HPDE6-E6E7 (cell line): ENCODE results near the gene LCN15.
A peak's percentile ranks its signal among the peaks of the same experiment; 100 is the strongest.
"Not testable (repeated sequence)": the region's sequence is repeated elsewhere in the genome, so short reads cannot be mapped to it uniquely, and the experiment has no call there.

ENCODE experiments used
- DNase-seq: peaks from one replicate; pipeline ENCODE4 v3.0.0; 2011; ENCODE audit warnings: missing footprints; ENCODE audit errors: extremely low spot score

The LCN15 gene

DNA sequence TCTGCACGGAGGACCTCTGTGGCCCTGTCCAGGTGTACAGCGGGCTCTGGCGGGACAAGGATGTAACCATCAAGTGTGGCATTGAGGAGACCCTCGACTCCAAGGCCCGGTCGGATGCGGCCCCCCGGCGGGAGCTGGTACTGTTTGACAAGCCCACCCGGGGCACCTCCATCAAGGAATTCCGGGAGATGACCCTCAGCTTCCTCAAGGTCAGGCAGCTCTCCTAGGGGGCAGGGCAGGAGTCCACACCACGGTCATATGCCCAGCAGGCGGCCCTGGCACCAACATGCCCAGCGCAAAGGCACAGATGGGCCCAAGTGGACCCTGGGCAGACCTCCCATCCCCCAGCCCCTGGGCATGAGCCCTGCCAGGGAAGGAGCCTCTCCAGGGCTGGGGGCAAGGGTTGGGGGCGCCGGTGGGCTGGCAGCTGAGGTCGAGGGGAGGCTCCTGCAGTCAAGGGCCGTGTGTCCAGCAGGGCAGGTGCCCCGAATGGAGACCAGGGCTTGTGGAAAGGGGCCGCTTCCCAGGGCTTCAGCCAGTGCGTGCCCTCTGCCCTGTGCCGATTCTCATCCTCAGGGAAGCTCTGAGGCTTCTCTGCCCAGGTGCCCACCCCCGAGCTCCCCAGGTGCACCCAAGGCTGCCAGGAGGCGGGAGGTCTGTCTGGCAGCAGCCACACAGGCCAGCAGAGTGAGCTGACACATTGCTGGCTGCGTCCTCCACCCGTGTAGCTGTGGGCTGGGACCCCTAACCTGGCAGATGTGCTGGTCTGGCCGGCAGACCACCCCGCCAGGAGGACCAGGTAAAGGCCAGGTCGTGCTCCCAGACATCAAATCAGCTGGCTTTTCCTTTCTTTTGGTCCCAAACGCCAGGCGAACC, 42.0 kb downstream of the LCN15 start:
- DNase-seq: no peak

DNA sequence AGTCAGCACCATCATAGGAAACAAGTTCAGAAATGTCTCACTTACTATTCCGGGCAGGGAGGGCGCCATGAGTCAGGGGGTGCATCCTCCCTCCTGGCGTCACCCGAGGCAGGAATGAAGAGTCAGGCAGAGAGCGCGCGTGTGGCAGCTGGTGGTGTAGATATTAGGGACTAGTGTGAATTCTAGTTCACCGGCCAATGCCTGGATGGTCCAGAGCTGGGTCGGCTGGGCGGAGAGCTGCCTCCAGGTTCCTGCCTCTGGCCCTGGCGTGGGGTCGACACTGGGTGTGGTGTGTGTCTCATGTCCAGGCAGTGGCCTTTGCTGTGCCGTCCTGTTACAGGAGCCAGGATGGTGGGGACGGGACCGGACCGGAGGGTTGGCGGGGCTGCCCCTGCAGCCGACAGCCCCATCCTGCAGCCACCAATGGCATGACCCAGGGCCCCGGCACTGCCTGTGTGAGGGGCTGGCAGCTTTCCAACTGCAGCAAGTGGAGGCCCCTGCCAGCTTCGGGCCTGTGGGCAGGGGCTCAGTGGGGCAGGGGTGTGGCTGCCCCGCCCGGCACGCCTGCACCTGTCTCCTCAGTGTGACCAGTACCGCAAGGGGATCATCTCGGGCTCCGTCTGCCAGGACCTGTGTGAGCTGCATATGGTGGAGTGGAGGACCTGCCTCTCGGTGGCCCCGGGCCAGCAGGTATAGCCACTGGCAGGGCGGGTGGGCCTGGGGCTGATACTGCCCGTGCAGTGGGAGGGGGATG, 42.8 kb downstream of the LCN15 start:
- peak; percentile 90 for DNase-seq

DNA sequence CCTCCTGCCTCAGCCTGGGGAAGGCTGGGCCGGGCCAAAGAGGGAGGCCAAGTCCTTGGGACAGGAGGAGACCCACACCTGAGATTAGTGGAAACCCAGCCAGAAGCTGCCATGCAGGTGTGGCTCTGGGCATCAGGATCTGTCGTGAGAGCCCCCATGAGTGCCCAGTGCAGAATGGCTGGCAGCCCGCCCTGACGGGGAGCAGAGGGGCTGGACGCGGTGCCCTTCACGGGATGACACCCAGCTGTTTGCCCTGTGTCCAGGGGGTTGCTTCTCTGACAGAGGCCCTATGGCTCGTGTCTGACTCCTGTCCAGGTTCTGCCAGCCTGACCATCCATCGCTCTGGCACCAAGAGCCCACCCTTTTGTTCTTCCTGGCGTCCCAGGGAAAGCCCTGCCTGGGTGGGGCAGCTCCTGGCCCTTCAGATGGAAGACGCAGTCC, 43.4 kb downstream of the LCN15 start:
- no peak for DNase-seq

DNA sequence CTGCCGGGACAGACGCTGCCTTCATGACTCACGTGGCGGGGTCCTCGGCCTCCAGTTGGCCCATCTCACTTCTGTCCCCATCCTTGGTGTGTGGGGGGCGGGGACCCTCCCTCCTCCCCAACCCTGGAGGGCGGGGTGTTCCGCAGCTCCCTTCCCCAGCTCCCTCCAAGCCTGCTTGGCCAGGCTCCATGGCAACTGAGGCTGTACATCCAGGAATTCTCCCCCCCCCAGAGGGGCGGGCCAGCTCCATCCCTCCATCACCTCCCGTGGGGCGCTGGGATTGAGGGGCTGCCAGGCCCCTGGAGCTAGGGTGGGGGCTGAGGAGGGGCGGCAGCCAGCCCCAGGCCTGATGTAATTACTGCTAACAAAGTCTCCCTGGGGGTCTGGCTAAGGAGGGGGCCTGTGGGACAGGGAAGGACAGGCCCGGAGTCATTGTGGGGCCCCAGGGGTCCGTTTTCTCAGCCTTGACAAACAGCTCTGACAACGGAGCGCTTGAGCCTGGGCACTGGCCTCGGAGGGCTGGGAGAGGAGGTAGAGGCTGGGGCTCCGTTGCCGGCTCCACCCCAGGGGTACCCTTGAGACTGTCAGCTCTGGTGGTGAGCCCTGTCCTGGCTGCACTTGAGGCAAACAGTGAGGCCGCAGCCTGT, 43.9 kb downstream of the LCN15 start:
- no peak for DNase-seq

DNA sequence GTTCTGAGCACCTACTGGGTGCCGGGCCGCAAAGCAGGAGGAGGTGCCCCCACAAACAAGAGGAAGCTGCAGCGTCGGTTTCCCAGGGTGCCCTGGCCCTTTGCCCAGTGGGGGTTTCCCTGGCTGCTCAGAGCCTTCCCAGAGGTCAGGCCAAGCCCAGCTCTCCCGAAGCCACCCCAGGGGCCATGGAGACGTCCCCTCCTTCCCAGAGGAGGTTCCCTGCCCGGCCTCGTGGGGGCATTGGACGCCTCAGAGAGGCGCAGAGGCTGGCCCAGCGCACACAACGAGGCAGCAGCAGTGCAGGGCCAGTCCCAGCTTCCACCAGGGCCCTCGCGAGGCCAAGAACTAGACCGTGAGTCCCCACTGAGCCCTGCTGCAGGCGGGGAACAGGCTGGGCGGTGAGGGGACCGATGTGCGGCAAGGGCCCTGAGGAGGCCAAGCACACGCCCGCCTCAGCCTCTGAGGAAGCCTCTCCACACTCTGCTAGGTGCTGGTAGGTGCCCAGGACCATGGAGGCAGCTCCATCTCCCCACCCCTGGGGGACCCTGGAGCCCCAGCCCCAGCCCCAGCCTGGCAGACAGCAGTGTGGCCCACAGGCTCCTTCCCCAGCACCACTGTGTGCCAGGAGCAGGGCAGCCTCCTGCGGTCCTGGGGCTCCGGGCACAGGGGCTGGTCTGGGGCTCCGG, 45.0 kb downstream of the LCN15 start:
- no peak for DNase-seq

DNA sequence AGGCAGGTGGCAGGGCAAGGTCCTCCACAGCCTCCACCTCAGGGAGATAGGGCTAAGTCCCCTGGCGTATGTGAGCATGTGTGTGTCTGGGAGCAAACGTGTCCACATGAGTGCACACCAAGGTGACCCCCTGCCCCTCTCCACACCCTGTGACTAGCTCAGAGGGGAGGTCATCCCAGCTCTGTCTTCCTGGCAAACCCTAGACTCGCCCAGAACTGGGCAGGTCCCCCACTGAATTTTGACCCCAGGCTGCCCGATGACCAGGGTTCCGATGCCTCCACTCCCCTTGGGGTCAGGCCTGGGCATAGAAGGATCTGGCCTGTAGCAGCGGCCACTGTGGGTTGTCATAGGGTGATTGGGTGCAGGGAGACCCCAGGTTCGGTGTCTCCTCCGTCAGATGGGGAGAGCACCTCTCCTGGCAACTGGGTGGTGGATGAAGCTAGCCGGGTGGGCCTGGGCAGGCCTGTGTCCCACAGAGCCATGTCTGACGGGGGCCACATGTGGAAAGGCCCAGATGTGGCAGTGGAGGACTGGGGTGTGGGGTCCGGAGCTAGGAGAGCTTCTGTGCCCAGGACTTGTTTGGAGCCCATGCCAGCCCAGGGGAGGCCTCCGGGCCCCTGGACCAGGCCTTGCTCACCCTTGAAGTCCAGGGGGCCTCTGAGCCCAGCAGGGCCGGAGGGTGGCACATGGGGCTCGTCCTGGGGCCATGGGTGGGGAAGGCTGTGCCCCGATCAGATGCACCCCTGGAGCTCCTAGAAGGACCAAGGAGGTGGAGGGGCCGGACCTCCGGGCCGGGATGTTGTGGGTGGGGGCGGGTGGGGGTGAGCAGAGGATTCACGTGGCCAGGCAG, 45.7 kb downstream of the LCN15 start:
- no peak for DNase-seq

DNA sequence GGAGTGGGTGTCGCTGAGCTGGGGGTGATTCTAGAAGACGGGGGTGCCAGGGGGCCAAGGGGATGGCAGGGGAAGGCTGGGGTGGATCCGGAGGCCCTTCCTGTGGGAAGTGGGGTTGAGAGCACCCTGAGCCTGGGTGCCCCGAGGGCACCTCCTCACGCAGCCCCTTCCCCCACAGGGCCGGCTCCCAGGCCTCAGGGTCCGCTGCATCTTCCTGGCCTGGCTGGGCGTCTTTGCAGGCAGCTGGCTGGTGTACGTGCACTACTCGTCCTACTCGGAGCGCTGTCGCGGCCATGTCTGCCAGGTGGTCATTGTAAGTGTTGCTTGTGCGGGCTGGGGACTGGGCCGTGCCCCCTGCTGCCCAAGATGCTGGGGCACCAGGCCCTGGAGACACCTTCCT, 46.9 kb downstream of the LCN15 start:
- no peak for DNase-seq

DNA sequence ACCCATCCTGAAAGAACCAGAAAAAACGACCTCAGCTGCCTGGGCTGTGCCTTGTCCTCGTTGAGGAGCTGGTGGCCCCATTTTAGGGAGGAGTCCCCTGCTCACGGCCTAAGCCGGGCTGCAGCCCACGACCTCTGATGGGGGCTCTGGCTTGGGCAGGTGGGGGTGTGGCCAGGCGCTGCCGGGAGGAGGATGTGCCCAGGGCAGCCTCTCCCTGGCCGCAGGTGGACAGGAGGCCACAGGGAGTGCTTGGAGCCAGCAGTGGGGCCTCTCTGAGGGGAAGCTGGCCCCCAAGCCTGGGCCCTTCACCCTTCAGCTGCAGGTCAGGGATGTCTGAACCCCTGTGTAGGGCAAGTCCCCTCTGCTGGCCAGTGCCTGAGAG, 49.4 kb downstream of the LCN15 start:
- DNase-seq: no peak

DNA sequence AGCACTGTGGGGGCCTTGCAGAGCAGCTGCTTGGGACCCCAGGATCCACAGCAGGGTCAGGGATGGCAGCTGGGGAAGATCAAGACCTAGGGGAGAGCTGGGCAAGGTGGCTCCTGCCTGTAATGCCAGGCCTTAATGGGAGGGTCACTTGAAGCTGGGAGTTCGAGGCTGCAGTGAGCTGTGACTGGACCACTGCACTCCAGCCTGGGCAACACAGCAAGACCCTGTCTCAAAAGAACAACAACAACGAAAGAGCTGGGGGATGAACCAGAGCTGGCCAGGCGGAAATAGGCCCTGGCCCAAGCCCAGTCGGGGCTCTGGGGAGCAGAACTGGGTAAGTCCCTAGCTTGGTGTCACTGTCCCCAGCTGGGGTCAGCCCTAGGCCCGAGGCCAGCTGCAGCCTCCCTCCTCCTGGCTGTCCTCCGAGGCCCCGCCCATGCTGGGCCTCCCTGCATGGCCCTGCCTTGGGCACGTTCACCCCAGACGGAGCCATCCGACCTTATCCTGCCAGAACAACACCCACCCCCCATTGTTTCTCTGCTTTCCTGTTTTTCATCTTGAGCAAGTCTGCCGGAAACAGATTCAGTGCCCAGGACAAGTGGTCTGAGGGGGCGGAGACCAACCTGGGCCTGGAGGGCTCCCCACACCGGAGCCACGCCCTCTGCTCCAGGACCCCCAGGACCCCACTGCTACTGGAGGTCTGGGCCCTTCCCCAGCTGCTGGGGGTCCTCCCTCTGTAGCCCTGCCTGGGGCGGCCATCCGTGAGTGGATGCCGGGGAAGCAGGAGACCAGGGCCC, 50.0 kb downstream of the LCN15 start:
- DNase-seq: no peak

DNA sequence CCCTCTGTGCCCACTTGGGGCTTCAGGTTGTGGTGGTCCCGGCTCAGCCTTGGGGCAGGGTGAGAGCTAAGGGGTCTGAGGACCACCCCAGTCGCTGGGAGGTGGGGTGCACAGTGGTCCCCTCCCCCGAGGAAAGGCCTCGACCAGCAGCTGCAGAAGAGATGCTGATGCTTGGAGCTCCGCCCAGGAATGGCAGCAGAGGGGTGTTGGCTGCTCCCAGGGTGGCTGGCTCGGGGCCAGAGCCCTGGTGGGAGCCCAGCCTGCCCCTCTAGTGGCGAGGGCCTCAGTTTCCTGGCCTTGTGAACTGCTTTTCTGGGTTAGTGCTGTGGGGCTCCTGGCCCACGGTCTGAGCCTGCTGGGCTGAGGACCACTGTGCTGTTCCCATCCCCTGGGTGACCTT, 50.8 kb downstream of the LCN15 start:
- no peak for DNase-seq

DNA sequence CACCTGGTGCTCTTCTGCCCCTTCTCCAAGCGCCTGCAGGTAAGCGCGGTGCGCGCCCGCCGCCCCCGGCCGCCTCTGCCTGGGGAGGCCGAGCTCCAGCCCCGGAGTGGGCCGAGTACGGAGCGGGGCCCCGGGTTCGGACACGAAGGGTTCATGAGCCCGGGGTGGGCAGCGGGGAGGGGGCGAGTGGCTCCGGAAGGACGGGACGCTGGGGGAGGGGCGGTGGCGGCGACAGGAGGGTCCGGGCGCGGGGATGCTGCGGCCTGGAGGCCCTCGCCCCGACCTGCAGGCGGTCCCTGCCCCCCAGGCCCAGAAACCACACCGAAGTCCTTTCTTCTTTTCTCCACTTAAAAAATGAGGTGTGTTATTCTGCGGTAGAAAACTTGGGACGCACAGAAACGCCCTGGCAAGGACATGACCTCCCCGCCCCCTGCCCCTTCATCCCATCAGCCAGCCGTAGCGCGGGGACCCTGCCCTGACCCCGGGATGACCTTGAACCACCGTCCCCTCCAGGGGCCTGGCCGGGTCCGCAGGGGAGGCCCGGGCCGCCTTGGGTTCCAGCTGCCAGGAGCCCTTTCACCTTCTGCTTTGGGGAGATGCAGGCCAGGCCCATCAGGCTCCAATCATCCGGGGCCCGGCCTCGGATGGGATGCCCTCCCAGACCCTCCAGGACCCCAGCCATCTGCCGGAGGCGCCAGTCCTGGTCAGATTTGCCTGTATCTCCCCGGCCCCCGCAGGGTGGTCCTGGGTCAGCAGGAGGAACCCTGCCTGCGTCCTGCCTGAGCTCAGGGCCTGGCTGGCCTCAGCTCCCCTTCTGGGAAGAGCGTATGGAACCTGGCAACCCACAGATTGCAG, 51.4 kb downstream of the LCN15 start:
- no peak for DNase-seq

DNA sequence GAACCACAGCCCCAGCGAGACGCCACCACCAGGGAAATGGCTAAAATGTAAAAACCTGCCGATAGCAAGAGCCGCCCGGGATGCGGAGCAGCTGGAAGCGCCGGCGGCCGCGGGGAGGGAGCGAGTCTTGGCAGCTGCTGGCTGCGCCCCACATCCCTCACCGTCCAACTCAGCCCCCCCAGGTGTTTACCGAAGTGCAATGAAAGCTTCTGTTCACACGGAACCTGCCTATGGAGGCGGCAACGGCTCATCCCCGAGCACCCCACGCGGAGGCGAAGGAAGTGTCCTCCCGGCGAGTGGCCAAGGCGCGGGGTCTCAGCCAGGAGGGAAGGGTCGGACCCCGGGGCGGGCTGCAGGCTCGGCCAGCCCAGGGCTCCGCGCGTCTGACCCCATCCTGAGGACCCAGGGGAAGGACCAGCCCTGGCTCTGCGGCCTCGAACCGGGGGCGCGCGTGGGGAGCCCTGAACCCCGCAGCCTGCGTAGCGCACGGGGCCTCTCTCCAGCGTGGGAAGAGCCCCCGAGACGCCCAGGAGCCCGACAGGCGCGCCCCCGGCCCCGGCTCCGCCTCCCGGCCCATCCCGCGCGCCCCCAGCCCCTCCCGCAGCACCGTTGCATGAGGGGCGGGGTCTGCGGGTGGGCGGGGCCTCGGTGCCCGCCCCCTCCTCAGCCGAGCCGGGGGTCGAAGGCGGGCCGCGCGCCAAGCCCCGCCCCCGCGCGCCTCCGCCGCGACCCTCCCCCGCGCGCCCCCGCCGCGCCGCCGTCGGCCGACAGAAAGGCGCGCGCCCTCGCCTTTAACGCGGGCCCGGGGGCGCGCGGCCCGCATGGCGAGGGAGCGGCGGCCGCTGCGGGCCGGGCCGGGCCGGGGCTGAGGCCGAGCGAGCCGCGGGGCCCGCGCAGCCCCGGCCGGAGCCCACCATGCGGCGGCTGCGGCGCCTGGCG, 52.3 kb downstream of the LCN15 start, which contains the start of gene DIPK1B:
Gene DIPK1B, plus strand, starts transcription at position 822 of the 939 bp plus-strand sequence. Its CDS starts 94 bp downstream, at position 916.
- no peak for DNase-seq

DNA sequence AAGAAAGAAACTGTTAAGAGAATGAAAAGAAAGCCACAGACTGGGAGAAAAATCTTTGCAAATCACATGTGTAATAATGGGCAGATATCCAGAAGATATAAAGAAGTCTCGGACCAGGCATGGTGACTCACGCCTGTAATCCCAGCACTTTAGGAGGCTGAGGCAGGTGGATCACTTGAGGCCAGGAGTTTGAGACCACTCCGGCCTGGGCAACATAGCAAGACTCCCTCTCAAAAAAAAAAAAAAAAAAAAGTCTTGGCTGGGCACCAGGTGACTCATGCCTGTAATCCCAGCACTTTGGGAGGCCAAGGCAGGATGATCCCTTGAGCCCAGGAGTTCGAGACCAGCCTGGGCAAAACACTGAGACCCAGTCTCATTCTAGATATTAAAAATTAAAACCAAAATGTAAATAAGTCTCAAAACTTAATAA, 53.1 kb downstream of the LCN15 start:
- not testable (repeated sequence) for DNase-seq

DNA sequence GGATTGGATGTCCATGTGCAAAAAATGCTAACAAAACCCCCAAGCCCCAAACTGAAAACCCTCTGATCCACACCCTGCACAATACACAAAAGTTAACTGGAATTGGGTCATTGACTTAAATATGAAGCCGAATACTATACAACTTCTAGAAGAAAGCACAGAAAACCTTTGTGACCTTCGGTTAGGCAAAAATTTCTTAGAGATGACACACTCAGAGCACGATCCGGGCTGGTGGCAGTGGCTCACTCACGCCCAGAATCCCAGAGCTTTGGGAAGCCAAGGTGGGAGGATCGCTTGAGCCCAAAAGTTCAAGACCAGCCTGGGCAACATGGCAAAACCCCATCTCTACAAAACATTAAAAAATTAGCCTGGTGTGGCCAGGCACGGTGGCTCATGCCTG, 53.8 kb downstream of the LCN15 start:
- no peak for DNase-seq
